HCT116 (cell line): ENCODE data around the gene ADGRG6.

Experiments
- EZH2phosphoT487 ChIP-seq: fragments of 200-600 bp; IDR thresholded peaks from 2 replicates; pipeline ENCODE4 v1.6.1; 2018; ENCODE audit warnings: antibody characterized with exemption, borderline replicate concordance
- POLR2AphosphoS5 ChIP-seq: IDR thresholded peaks from 2 replicates; pipeline ENCODE4 v1.6.1; 2011; ENCODE audit warnings: mild to moderate bottlenecking, low read depth, low read length, moderate library complexity

DNA sequence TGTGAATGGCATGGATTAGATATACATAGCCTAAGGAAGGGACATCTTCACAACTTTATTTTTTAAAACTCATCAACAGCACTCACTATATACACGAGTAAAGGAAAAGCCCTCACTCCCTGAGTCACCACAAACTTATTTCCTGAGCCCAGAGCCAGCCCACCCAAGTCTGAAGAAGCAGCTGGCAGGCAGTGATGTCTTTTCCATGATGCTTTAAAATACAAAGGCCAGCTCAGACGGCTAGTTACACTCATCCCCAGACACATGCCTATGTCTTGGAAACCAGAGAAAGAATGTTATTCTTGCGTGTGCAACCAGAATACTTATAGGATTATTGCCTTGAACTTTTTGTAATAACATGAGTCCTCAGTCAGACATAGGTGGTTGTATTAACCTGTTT is 114.4 kb downstream of the ADGRG6 start:
- TF ChIP-seq POLR2AphosphoS5: no peak
- no peak for TF ChIP-seq EZH2phosphoT487
